COLO668 (cell line): ENCODE measurements around the gene KIF18B.

Source experiments
- DNase-seq: peaks from one replicate; lab custom pipeline; 2025; ENCODE audit not compliant: unreplicated experiment; lab: John Stamatoyannopoulos, UW

The KIF18B gene

DNA sequence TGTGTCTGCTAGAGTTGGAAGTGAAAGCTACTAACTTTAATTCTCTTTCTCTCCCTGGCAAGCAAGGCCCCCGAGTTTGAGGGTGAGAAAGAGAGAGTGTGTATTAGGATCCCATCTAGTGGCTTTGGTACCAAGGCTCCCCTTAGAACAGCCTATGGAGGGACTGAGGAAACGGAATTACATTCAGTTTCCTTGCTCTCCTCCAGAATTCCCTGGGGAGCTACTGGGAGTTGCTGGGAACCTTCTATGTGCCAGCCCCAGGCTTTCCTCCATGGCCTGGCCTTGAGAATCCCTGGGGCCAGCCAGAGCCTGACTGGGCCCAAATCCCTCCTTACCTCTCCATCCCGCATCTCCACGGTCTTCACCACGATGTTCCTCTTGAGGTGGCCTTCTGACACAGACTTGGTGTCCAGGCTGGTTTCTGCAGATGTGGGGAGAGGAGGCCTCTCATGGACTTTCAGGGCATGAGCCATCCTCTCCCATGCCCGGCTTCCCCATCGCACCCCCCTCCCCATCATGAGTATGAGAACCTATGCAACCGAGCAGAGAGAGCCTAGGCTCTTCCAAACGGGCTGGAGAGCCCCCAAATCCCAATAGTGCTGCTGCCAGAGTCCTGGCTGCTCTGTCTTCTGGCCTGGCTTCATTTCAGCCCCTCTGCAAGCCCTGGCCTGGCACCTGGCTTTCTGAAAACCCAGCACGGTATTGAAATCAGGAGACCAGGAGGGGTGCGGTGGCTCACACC is 39.7 kb downstream of the KIF18B start:
- no peak for DNase-seq

DNA sequence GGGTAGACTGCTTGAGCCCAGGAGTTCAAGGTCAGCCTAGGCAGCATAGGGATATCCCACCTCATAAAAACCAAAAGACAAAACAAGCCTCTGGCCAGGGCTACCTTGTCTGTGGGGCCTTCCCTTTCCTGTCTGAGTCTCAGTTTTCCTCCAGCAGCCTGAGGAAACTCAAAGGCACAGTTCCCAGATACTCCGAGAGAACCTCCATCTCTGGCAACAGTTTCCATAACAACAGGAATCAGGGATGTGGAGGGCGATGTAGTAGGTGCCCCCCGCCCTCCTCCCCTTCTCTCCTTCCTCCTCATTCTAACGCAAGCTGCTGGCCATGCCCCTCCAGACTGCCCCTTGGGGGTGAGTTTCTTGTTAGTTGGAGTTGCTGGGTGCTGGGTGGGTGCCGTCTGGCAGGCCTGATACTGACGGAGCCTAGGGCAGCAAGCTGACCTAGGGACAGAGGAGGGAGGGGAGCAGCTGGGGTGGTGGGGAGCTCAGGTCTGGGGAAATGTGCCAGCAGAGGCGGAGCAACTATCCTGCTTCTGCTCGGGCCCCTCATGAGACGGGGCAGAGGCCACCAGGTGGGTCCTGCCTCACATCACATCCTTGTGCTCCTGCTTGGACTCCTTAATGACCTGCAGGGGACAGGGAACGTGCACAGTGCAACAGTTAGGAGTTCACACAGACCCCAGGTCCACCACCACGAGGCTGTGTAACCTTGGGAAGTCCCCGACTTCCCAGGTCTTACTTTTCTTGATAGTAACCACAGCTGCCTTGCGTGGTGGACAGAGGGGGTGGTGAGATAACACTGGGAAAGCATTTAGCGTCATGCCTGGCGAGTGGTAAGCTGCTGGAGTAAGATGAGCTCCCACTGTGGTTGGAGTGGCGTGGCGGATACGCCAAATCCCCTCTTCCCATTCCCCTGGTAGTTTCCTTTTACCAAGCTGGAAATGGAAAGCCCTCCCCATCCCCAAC is 40.5 kb downstream of the KIF18B start:
- no peak for DNase-seq

DNA sequence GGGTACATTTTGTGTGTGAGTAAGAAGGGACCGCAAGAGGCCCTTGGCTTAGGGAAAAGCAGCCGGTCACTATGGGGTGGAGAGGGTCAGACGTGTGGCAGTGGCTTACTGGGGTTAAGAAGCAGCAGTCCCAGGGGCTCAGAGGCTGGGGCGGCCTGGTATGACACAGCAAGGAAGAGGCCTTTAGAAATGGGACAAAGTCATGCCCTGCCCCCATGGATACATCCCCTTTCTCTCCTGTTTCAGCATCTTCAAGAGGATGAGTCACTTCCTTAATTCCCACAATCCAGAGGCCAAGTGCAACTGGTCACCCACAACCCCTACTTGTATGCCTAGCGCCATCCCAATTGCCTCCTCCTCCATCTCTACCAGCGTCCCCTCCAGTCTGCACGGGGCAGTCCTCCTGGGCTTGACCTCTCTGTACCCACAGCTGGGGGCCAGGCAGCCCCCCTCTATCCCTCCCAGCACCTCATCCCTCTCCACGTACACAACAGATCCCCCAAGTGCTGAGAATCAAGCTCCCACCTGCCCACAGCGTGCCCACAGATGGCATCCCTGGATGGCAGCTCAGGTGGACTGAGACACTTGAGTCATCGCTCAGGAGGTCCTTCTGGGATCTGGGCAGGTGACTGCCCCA is 41.4 kb downstream of the KIF18B start:
- no peak for DNase-seq

GRCh38 chr17:44905006-44906000 is 42.3 kb downstream of the KIF18B start:
- DNase-seq = no peak

DNA sequence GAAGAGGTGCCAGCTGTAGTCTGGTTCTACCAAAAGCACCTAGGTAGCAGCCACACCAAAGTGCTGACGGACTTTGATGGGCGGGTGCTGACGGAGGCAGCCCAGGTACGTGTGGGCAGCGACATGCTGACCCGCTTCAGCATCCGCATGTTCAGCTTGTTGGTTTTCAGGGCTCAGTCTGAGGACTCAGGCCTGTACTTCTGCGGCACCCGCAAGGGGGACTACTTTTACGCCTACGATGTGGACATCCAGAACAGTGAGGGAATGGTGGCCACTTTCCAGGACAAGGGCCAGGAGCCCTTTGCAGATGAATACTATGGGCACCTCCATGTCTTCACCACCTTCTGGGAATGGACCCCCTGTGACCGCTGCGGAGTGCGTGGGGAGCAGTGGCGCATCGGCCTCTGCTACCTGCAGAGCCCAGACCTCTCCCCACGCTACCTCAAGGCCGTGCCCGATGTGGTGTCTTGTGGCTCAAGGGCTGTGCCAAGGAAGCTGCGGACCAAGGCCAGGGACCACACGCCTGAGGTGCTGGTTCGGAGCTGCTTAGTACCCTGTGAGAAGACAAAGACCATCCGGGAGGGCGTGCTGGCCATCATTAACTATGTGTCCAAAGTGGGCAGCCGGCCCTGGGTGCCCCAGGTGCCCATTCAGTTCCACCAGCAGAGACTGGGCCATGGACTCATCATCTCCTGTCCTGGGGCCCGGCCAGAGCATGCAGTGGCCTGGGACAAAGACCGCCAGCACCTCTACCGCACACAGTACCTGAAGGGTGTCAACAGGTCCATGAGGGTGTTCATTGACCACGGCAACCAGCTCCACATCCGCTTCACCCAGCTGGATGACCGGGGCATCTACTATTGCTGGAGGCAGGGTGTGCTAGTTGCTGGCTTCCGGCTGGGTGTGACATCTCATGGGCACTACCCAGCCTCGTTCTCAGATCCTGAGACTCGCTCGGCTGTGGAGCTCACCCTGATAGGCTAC is 43.3 kb downstream of the KIF18B start:
- DNase-seq = no peak

GRCh38 chr17:44903012-44903685 is 44.4 kb downstream of the KIF18B start:
- DNase-seq = no peak

- no peak for DNase-seq
Observed at GRCh38 chr17:44902135-44902760, 45.3 kb downstream of the KIF18B start.

- peak; percentile 16 for DNase-seq
Observed at GRCh38 chr17:44901411-44901921, 46.1 kb downstream of the KIF18B start.

GRCh38 chr17:44900894-44901293 is 46.7 kb downstream of the KIF18B start:
- DNase-seq = no peak

GRCh38 chr17:44899074-44899782 is 48.3 kb downstream of the KIF18B start, which contains the start of gene EFTUD2:
EFTUD2 (minus strand) TSS chr17:44899445; CDS start chr17:44894521, 4,924 bp downstream.
- peak; percentile 87 for DNase-seq

- no peak for DNase-seq
Observed at GRCh38 chr17:44898768-44899073, 48.9 kb downstream of the KIF18B start.

DNA sequence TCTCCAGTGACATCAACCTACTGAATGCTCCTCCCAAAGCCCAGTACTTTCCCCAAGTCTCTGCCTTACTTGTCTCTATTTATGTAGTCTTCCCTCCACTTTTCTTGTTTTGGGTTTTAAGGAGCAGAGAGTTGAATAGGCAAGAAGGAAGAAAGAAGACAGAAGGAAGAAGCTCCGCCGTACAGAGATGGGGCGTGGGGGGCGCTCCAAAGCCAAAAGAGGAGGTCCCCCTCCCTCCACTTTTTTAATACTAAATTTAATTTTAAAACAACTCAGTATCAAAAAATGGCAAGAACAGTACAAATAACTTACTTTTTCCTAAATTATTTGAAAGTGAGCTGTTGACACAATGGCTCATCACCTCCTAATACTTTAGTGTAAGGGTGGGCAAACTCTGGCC is 52.9 kb downstream of the KIF18B start:
- no peak for DNase-seq

- DNase-seq = no peak
Observed at GRCh38 chr17:44892250-44892649, 55.3 kb downstream of the KIF18B start.

DNA sequence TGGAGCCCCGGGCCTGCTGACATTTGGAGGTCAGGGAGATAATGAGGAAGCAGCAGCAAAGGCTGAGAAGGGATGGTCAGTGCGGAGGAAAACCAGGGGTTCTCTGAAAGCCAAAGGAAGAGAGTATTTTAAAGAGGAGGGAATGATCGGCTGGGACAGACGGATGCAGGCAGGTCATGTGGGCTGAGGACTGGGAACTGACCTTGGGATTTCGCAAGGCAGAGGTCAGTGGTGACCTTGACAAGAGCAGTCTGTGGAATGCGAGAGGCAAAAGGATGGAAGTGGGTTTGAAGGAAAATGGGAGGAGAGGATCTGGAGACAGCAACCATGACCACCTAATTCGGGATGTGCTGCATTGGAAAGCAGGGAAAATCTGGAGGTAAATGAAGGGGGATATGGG is 58.6 kb downstream of the KIF18B start:
- no peak for DNase-seq

DNA sequence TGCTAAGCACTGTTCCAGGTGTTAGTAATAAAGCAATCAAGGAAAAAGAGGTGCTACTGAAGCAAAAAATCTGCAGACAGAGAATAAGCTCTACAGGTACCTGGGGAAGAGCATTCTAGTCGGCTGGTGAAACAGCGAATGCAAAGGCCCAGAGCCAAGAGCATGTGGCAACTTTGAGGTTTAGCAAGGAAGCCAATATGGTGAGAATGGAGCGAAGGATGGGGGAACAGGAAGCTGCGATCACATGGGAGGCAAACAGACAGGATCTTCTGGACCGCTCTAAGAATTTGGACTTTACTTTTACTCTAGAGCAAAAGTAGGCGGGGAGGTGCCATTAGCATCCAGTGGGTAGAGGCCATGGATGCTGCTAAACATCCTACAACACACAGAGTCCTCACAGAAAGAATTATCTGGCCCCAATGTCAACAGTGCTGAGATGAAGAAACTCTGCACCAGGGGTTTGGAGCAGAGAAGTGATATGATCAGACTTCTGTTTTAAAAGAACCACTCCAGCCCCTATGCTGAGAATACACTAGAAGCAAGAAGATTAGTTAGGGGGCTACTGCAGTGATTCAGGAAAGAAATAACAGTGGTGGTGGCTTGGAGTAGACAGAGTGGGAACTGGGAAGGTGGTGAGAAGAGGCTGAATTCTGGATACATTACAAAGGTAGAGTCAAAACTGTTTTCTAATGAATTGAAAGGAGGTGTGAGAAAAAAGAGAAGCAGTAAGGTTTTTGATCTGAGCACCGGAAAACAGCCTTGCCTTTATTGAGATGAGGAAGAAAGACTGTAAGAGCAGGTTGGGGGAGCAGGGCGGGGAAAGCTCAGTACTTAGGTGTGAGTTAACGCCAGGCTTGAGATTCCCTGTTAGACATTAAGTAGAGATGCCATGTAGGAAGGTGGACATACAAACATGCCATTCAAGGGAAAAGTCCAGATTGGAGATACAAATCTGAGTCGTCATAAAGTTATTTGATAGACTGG is 59.3 kb downstream of the KIF18B start:
- DNase-seq = no peak

- no peak for DNase-seq
Observed at GRCh38 chr17:44887016-44887415, 60.6 kb downstream of the KIF18B start.
